HL-60 (cell line): Measurements from ENCODE around the gene HLA-DPB1.

Experiments used
- DNase-seq, 2 experiments: peaks; one replicate each; pipeline ENCODE4 v3.0.0-alpha.2; 2010 to 2020; ENCODE audit warnings: low read depth in 1 of 2, low spot score in 1 of 2
- H3K27ac ChIP-seq: fragments of 250-450 bp; sonication (Bioruptor Pico); replicated peaks from 2 replicates; pipeline ENCODE4 v1.5.1; 2020; ENCODE audit warnings: mild to moderate bottlenecking, moderate library complexity
- H3K27me3 ChIP-seq: fragments of 250-450 bp; sonication (Bioruptor Pico); 2 replicates; pipeline ENCODE4 v1.5.1; 2021; ENCODE audit warnings: mild to moderate bottlenecking, moderate library complexity; ENCODE audit not compliant: insufficient read depth, poor library complexity, severe bottlenecking
- H3K4me3 ChIP-seq: replicated peaks from 2 replicates; pipeline ENCODE4 v1.5.1; 2011; ENCODE audit warnings: mild to moderate bottlenecking, control low read depth, low read length; ENCODE audit not compliant: insufficient read depth
- CTCF ChIP-seq: IDR thresholded peaks from one replicate; pipeline ENCODE4 v1.5.1; 2011; ENCODE audit warnings: low read length, control low read depth, inconsistent platforms; ENCODE audit not compliant: insufficient read depth
- GABPA ChIP-seq: IDR thresholded peaks from 2 replicates; pipeline ENCODE4 v1.6.1; 2012; ENCODE audit warnings: low read depth
- POLR2AphosphoS5 ChIP-seq: IDR thresholded peaks from 2 replicates; pipeline ENCODE4 v1.6.1; 2012; ENCODE audit warnings: low read depth
- REST ChIP-seq: IDR thresholded peaks from 2 replicates; pipeline ENCODE4 v1.6.1; 2012; ENCODE audit warnings: low read depth; ENCODE audit not compliant: insufficient replicate concordance
- SPI1 ChIP-seq: IDR thresholded peaks from 2 replicates; pipeline ENCODE4 v1.6.1; 2012; ENCODE audit warnings: low read depth, mild to moderate bottlenecking, borderline replicate concordance

HLA-DPB1 gene

GRCh38 chr6:33072508-33073100 is 3.2 kb upstream of the HLA-DPB1 start:
- no peak overlapping the region for H3K27ac ChIP-seq
- H3K27me3 ChIP-seq = peaks cover 21% of the 10 kb centered on the region
- TF ChIP-seq CTCF (no peak), POLR2AphosphoS5 (no peak), SPI1 (no peak), REST (no peak), GABPA (no peak)
- no peak overlapping the region for H3K4me3 ChIP-seq
- DNase-seq = no peak

GRCh38 chr6:33073431-33073871 is 2.3 kb upstream of the HLA-DPB1 start, which contains the start of gene HLA-DPA1:
TSS of gene HLA-DPA1 (minus strand) at chr6:33073649.
- H3K4me3 ChIP-seq = no peak within 1 kb of the TSS
- H3K27ac ChIP-seq = no peak within 1 kb of the TSS
- peaks cover 21% of the 10 kb centered on the region for H3K27me3 ChIP-seq
- TF ChIP-seq CTCF (no peak), GABPA (no peak), SPI1 (no peak), REST (no peak), POLR2AphosphoS5 (no peak)
- no peak for DNase-seq

GRCh38 chr6:33075208-33075567 is 602 bp upstream of the HLA-DPB1 start:
- DNase-seq = no peak
- Histone ChIP-seq H3K27ac (no peak overlapping the region), H3K27me3 (peaks cover 23% of the 10 kb centered on the region), H3K4me3 (no peak overlapping the region)
- no peak for TF ChIP-seq POLR2AphosphoS5
- no peak for TF ChIP-seq GABPA
- TF ChIP-seq REST = no peak
- no peak for TF ChIP-seq CTCF
- no peak for TF ChIP-seq SPI1
